Stimulated activated CD4-positive, alpha-beta T cell treated with anti-CD3 and anti-CD28 coated beads, TNF-alpha, amount 100 ng/mL, for 1 hour (primary cell): ENCODE measurements around the gene TMC8.
"Not testable (repeated sequence)": the region's sequence is repeated elsewhere in the genome, so short reads cannot be mapped to it uniquely, and the experiment has no call there.

Experiments
- DNase-seq, 3 donors: peaks; one replicate each; pipeline ENCODE4 v3.0.0-alpha.2; 2020; ENCODE audit warnings: low read depth in 3 of 3, low spot score in 1 of 3

TMC8 gene

DNA sequence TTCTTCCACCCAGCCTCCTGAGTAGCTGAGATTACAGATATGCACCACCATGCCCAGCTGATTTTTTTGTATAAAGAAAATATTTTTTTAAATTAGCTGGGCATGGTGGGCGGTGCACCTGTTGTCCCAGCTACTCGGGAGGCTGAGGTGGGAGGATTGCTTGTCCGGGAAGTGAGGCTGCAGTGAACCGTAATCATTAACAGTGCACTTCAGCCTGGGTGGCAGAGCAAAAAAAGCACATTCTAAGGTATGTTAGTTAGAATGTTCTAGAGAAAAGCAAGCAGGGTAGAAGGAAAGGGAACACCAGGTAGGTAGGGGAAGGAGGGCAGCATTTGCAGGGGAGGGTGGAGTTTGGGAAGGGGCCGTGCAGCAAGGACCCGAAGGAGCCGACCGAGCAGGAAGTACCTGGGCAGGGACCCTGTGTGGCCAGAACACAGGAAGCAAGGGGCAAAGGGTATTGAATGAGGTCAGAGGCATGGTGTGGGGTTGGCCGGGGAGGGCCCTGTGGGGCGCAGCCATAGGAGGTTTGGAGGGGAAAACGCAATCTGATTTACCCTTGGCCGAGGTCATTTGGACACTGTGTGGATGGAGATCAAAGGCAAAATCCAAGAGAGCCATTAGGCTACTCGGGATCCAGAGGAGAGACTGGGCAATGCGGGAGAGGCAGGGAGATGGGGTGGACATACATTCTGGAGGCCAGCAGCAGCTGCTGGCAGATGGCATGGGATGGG lies 17.9 kb downstream of the TMC8 start:
- DNase-seq: no peak

DNA sequence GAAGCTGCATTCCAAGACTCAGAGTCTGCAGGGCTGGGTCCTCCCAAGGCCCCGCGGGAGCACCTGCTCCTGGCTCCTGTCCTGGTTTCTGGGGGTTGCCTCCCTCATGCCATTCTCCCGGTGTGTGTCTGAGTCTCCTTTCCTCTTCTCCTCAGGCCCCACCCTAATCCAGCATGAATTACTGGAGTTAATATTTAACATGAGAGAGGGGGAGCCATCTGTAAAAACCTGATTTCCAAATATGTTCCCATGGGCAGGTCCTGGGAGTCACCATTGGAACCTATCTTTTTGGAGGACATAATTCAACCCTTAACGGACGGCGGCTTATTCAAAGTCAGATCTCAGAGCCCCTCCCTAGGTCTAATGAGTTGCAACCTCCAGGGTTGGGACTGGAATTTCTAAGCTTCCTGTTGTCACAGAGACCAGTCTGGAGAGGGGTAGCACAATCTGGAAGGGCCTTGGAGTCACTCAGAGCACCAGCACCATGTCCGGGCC lies 21.0 kb downstream of the TMC8 start:
- no peak for DNase-seq

DNA sequence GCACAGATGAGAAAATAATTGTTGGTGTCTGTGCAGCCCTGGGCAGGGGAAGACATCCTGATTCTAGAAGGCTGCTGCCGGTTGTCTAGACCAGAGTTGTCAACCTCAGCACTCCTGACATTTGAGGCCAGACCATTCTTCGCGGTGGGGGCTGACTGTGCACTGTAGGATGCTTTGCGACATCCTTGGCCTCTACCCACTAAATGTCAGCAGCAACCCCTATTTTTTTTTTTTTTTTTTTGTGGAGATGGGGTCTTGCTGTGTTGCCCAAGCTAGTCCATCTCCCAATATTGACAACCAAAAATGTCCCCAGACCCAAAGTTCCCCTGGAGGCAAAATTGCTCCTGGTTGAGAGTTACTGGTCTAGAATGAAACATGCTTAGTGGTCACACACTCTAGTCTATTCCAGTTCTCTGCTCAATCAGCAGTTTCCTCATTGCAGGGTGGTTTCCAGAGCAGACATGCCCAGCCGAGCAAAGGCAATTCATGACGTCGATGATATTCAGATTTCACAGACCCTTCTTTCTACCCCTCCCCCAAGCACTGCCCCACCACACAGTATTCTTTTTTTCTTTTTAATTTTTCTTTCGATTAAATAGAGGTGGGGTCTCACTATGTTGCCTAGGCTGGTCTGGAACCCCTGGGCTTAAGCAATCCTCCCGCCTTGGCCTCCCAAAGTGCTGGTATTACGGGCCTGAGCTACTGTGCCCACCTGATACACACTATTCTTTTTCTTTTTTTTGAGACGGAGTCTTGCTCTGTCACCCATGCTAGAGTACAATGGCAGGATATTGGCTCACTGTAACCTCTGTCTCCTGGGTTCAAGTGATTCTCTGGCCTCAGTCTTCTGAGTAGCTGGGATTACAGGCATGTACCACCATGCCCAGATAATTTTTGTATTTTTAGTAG lies 24.6 kb downstream of the TMC8 start:
- DNase-seq: no peak

DNA sequence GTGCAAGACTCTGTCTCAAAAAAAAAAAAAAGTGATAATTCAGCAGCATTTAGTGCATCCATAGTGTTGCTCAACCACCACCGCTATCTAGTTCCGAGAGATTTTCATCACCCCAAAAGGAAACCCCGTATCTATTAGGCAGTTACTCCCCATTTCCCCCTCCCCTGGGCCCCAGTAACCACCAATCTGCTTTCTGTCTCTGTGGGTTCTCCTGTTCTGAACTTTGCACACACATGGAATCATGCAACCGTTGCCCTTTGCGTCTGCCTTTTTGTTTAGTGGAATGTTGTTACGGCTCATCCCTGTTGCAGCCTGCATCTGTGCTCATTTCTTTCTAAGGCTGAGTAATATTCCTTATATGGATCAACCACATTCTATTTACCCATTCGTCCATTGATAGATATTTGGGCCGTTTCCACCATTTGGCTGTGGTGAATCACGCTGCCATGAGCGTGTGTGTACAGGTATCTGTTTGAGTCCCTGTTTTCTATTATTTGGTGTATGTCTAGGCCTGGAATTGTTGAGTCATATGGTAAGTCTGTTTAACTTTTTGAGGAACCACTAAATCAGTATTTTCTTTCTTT lies 29.1 kb downstream of the TMC8 start:
- DNase-seq: no peak

DNA sequence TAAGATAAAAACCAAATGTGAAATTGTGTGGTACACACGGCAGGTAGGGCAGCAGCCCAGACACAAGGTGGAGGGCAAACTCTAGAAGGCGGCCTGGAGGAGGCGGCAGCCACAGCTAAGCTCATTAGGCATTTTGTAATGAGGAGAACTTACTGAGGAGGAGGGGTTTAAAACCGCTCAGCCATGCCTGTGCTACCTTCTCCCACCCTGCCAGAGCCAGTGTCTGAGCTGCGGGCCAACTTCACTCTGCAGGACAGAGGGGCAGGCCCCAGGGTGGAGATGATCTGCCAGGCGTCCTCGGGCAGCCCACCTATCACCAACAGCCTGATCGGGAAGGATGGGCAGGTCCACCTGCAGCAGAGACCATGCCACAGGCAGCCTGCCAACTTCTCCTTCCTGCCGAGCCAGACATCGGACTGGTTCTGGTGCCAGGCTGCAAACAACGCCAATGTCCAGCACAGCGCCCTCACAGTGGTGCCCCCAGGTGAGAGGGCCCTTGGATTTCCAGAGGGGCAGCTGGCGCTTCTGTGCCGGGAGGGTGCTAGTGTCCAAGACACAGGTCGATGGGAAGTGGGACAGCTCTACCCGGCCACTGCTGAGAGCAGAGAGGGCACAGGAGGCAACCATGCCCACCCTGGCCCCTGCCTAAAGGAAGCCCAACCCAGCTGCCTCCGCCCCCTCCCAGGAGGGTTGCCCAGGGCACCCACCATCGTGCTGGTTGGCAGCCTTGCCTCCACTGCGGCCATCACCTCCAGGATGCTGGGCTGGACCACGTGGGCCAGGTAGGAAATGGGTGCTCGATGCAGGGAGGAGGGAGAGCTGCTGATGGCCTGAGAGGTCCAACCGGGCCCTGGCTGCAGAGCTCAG lies 33.5 kb downstream of the TMC8 start:
- no peak for DNase-seq

DNA sequence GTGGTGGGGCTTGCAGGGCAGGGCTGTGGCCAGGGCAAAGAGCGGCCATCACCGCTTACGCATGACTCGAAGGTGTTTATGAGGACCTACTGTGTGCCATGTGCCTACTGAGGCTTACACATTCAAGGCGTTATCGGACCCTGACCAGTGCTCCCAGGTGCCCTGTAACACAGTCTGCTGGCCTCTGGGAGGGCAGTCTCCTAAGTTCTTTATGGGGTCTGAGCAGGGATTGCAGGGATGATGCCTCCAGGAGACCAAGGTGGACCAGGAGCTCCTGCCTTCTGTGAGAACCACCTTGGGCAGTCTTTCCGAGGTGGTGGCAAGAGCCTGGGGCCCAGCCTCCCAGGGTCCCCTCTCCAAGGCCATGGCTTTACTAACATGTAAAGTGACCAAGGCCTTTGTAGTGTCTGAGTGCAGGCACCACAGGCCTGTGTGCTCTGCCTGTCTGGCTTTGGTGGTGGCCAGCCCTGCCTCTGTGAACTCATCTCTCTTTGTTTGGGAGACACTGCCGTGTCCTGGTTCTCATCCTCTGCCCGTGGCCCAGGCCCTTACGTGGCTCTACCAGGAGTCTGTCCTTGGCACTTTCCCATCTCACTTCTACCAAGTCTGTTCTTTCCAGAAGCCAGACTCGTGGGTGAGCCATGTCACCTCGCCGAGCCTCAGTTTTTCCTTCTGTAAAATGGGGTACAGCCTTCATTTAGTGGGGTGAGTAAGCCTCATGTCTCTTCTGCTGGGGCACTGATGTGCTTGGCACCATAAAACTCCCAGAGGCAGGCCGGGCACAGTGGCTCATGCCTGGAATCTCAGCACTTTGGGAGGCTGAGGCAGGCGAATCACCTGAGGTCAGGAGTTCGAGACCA lies 34.4 kb downstream of the TMC8 start:
- DNase-seq: no peak

DNA sequence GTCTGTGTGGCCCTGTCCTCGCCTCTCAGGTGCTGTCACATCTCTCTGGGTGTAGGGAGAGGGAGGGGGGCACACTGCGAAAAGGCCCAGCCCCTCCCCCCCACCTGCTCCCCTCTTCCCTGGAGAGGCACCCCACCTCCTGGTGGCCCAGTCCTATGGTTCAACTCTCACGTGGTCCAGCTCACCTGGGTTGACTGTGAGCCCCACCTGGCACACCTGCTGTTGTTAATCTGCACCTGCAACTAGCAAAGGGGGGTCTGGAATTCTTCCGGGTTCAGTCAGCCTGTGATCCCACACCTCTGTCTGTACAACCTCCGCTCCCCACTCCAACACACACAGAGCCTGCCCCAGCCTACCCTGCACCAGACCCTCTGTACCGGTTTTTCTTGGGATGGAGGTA lies 35.8 kb downstream of the TMC8 start:
- no peak for DNase-seq

DNA sequence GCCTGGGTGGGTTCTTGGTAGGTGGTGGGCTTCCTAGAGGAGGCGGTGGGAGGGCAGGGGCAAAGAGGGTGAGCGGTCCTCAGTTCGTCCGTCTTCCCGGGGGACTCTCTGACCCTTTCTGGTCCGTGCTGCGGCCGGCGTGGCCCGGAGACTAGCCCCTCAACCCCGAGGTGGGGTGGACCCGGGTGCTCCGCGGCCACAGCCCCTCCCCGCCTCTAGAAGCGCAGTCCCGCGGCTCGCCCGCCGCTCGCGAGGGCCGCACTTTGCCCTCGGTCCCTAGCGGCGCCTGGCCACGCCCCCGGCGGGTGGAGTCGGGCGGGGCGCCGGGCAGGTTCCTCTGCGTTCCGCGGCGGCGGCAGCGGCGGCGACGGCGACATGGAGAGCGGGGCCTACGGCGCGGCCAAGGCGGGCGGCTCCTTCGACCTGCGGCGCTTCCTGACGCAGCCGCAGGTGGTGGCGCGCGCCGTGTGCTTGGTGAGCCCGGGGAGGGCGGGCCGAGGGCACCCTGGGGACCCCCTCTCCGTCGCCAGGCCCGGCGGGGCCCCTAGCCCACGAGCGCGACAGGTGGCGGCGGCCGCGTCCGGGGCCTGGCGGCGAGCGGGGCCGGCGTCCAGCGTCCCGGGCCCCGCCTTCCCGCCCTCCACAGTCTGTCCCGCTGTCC lies 37.8 kb downstream of the TMC8 start, which contains the start of gene SYNGR2:
TSS of gene SYNGR2 (plus strand) at position 340 of the 661 bp plus-strand sequence. CDS start at position 376, 36 bp downstream.
- peak; percentile 66 to 82 (median 72) for DNase-seq

DNA sequence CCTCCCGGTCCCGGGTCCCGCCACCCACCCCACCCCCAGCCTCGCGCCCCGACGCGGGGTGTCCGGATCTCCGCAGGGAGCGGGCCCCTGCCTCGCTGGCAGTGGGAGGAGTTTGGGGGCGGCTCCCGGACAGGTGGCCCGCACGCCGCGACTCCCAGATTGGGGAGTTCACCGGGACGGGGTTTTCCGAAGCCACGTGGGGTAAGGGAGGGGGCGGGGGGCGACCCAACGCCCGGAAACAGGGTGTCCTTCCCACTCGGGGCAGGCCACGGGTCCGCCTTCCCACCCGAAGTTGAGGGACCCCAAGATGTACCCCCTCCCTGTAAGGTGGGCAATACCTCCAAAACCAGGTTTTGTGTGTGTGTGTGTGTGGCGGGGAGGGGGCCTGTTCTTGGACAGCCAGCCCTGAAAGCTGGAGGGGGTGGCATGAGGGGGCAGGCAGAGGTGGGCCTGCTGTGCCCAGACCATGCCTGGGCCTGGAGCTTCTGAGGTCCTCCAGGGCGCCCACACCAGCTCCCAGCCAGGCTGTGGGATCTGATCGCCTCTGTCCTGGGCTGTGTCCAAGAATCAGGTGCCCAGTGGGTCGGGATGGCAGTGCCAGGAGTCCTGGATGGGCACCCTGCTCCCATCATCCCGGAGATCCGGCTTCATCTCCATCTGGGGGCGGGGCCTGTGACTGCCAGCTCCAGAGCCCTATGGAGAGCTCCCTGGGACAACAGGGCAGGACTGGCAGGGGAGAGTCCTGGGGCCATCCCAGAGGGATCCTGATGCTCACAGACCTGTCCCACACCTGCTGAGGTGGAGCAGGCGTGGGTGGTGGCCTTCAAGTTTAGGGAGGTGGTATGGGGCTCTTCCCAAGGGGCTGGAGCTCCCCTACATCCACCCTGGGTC lies 38.6 kb downstream of the TMC8 start:
- DNase-seq: peak; percentile 29 to 49 (median 32)

DNA sequence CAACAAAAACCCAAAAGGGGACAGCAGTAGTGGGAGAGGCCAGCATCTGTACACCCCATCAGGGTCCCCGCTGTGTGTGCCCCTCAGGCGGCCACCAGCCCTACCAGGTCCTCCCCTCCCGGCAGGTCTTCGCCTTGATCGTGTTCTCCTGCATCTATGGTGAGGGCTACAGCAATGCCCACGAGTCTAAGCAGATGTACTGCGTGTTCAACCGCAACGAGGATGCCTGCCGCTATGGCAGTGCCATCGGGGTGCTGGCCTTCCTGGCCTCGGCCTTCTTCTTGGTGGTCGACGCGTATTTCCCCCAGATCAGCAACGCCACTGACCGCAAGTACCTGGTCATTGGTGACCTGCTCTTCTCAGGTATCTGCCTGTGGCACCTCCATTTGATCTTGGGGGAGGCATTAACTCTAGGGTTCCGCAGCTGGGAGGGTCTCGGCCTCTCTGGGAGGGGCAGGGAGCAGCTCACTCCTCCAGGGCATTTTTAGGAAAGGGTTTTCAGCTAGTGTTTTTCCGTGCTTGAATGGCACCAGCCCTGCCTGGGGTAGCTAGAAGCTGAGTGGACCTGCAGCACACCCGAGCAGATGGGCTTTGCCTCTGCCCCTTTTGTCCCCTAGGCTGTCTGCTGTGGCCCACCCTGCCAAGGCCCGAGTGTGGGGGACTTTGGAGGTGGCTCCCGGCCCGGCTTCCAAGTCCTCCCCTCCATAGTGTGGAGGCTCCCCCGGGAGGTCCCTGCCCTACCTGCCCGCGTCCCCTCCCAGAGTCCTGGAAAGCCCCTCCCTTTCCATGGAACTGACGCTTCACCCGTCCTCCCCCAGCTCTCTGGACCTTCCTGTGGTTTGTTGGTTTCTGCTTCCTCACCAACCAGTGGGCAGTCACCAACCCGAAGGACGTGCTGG lies 40.4 kb downstream of the TMC8 start:
- DNase-seq: no peak

DNA sequence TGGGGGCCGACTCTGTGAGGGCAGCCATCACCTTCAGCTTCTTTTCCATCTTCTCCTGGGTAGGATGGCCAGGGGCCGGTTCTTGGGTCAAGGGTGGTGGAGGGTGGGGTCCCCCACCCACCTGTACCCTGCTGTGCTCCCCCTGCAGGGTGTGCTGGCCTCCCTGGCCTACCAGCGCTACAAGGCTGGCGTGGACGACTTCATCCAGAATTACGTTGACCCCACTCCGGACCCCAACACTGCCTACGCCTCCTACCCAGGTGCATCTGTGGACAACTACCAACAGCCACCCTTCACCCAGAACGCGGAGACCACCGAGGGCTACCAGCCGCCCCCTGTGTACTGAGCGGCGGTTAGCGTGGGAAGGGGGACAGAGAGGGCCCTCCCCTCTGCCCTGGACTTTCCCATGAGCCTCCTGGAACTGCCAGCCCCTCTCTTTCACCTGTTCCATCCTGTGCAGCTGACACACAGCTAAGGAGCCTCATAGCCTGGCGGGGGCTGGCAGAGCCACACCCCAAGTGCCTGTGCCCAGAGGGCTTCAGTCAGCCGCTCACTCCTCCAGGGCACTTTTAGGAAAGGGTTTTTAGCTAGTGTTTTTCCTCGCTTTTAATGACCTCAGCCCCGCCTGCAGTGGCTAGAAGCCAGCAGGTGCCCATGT lies 41.1 kb downstream of the TMC8 start:
- not testable (repeated sequence) for DNase-seq

DNA sequence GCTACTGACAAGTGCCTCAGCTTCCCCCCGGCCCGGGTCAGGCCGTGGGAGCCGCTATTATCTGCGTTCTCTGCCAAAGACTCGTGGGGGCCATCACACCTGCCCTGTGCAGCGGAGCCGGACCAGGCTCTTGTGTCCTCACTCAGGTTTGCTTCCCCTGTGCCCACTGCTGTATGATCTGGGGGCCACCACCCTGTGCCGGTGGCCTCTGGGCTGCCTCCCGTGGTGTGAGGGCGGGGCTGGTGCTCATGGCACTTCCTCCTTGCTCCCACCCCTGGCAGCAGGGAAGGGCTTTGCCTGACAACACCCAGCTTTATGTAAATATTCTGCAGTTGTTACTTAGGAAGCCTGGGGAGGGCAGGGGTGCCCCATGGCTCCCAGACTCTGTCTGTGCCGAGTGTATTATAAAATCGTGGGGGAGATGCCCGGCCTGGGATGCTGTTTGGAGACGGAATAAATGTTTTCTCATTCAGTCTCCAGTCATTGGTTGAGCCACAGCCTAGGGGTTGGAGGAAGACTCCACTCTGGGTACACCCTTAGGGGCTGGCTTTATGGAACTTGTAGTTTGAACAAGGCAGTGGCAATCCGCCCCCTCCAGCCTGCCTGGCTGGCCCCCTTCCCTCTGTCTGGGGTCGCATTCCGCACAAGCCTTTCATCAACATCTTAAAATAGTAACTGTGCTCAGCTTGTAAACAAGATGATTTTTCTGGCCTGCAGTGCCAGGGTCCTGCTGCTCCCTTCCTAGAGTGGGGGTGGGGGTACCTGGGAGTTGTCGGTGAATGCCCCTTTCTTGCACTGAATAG lies 41.9 kb downstream of the TMC8 start:
- DNase-seq: no peak

DNA sequence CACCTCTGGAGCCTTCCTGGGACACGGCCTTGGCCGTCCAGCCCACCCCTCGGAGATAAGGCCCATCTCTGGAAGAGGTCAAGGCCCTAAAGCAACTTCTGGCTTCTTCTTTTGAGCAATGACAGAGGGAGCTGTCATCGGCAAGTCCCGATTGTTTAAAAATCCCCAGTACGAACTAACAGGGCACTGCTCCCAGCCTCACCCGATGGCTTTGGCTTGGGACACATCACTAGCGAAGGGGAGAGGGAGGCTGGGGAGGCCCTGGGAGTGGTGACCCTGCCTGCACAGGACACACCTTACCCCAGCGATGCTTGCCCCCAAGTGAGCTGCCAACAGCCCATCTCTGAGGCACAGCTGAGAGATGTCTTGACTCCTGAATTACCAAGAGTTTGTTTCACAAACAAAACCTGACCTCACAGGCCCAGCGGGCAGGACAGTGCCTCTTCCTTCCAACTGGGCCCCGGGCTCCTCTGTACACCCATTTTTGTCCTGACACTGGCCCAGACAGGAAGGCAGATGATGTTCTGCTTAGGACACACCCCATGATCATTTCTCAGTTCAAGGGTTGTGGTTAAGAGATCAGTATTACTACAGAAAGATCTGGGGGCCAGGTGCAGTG lies 42.6 kb downstream of the TMC8 start:
- no peak for DNase-seq

DNA sequence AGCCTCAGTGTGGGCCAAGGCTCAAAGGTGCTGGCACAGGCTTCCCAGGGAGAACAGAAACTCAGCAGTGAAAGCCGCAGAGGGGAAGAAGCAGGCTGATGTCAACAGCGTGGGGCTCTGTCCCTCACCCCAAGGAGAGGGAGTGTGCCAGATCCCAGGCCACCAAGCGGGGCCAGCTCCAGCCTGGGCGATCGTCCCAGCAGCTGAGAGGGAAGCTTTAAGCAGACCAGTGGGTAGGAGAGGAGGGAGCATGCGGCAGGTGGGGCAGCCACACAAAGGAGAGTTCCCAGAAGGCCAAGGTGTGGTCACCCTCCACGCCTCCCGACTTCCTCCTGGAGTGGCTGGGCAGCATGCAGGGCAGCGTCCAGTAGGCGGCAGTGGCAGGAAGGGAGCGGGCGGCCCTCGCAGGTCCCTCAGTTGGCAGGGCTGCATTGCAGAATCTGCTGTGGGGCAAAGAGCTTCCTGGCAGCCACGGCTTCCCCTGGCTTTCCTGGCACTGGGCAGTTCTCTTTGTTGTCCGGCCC lies 43.8 kb downstream of the TMC8 start:
- DNase-seq: no peak
